ENCODE measurements around the gene ETV4.

ETV4 gene

DNA sequence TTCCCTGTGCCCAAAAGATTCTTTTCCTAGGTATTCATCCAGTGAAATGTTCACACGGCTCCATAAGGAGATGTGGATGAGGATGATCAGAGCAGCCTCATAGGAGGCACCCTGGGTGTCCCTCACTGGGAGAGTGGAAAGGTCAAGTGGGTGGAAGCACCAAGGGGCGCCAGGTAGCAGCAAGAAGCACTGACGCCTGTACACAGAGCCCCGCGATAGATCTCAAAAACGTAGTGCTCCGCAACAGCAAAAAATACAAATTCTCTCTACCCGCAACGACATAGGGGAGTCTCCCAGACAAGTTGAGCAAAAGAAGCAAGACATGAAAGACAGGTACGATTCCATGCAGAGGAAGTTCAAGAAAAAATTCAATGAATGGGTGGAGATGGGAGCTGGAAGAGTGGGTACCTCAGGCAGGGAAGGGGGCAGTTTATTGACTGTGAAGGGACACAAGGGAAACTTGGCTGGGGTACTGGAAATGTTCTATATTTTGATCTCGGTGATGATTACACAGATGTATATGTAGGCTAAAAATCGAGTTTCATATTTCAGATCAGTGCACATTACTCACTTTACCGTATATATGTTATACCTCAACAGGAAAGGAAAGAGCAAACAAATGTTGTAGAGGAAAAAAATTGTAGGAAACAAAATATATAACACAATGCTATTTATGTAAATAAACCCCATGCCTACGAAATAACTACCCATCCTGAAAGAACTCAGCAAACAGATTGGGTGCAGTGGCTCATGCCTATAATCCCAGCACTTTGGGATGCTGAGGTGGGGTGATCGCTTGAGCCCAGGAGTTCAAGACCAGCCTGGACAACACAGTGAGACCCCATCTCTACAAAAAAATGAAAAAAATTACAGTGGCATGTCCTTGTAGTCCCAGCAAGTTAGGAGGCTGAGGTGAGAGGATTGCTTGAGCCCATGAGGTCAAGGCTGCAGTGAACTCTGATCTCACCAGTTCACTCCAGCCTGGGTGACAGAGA lies 17.8 kb upstream of the ETV4 start:
- Histone ChIP-seq H3K4me3 (ENCODE audit: insufficient read depth, low read length, poor library complexity, severe bottlenecking) (no peak overlapping the region), H2AFZ (ENCODE audit: low read depth, low read length, severe bottlenecking) (no peak overlapping the region), H4K20me1 (ENCODE audit: low read depth, low read length) (no peaks in the 10 kb centered on the region), H3K9ac (ENCODE audit: low read length) (no peak overlapping the region), H3K79me2 (ENCODE audit: insufficient read depth, low read length) (no peaks in the 10 kb centered on the region), H3F3A (ENCODE audit: insufficient read depth) (no peaks in the 10 kb centered on the region), H3K9me3 (ENCODE audit: insufficient read depth, low read length) (no peaks in the 10 kb centered on the region), H3K36me3 (ENCODE audit: low read length) (no peaks in the 10 kb centered on the region), H3K4me2 (ENCODE audit: low read depth, low read length, poor library complexity, severe bottlenecking) (no peak overlapping the region), H3K27ac (ENCODE audit: low read depth, low read length) (no peak overlapping the region), H3K9me2 (replicated peaks; ENCODE audit: insufficient read depth, low read length) (no peaks in the 10 kb centered on the region), H3K27me3 (ENCODE audit: low read length) (no peaks in the 10 kb centered on the region)
- no peak for TF ChIP-seq EZH2phosphoT487 (conservative IDR thresholded peaks at IDR 0.05; ENCODE audit: low read length)
- no peak for TF ChIP-seq CTCF (IDR thresholded peaks at IDR 0.05; ENCODE audit: insufficient read depth, low read length, poor library complexity, severe bottlenecking)

DNA sequence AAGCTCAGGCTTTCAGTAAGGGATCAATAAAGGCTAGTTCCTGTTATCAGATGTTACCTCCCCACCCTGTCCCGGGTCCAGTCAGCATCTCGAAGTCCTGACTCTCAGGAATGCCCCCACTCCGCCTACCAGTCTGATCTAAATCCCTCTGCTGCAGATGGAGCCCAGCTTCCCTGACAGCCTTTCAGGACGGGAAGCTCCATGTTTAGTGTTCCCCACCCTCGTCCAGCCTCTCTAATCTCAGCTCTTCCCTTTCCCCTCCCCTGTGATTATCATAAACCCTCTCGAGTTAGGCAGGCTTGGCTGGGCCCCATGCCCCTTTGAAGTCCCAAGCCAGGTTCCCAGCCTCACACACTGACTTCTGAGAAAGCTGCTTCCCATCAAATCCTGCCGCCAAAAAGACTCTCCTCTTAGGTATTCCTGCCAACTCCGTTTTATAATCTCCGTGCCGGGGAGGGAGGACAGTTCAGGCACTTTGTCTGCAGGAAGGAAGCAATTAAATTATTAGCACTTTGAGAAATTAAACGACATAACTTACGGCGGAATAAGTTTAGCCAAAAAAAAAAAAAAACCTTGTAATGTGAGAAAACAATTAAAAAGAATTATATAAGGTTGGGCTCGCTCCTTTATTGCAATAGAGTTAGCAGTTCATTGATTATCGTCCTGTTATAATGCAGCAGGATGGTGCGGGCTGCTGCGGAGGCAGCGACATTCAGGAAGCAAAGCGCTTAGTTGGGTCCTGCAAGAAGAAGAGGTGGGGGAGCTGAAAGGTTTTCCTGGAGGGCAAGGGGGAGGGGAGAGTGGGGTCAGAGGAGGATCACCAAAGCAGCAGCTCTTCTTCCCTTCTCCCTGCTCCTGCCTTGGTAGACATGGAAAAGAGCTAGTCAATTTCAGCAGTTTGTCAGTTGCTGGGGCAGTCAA lies 16.8 kb upstream of the ETV4 start:
- TF ChIP-seq CTCF (IDR thresholded peaks at IDR 0.05; ENCODE audit: insufficient read depth, low read length, poor library complexity, severe bottlenecking): no peak
- no peak for TF ChIP-seq EZH2phosphoT487 (conservative IDR thresholded peaks at IDR 0.05; ENCODE audit: low read length)
- H3K4me2 ChIP-seq (ENCODE audit: low read depth, low read length, poor library complexity, severe bottlenecking): no peak overlapping the region
- H3K36me3 ChIP-seq (ENCODE audit: low read length): no peaks in the 10 kb centered on the region
- no peaks in the 10 kb centered on the region for H3K9me2 ChIP-seq (replicated peaks; ENCODE audit: insufficient read depth, low read length)
- no peak overlapping the region for H2AFZ ChIP-seq (ENCODE audit: low read depth, low read length, severe bottlenecking)
- H3K9me3 ChIP-seq (ENCODE audit: insufficient read depth, low read length): no peaks in the 10 kb centered on the region
- no peaks in the 10 kb centered on the region for H3K79me2 ChIP-seq (ENCODE audit: insufficient read depth, low read length)
- H3K27me3 ChIP-seq (ENCODE audit: low read length): no peaks in the 10 kb centered on the region
- no peaks in the 10 kb centered on the region for H4K20me1 ChIP-seq (ENCODE audit: low read depth, low read length)
- H3K9ac ChIP-seq (ENCODE audit: low read length): no peak overlapping the region
- H3K27ac ChIP-seq (ENCODE audit: low read depth, low read length): no peak overlapping the region
- H3F3A ChIP-seq (ENCODE audit: insufficient read depth): no peaks in the 10 kb centered on the region
- H3K4me3 ChIP-seq (ENCODE audit: insufficient read depth, low read length, poor library complexity, severe bottlenecking): no peak overlapping the region

GRCh38 chr17:43560461-43561427 lies 14.6 kb upstream of the ETV4 start:
- Histone ChIP-seq H3K9ac (ENCODE audit: low read length) (no peak overlapping the region), H3K9me2 (replicated peaks; ENCODE audit: insufficient read depth, low read length) (no peaks in the 10 kb centered on the region), H3K4me3 (ENCODE audit: insufficient read depth, low read length, poor library complexity, severe bottlenecking) (no peak overlapping the region), H3K4me2 (ENCODE audit: low read depth, low read length, poor library complexity, severe bottlenecking) (no peak overlapping the region), H3K79me2 (ENCODE audit: insufficient read depth, low read length) (no peaks in the 10 kb centered on the region), H4K20me1 (ENCODE audit: low read depth, low read length) (no peaks in the 10 kb centered on the region), H2AFZ (ENCODE audit: low read depth, low read length, severe bottlenecking) (no peak overlapping the region), H3K36me3 (ENCODE audit: low read length) (no peaks in the 10 kb centered on the region), H3K27ac (ENCODE audit: low read depth, low read length) (no peak overlapping the region), H3F3A (ENCODE audit: insufficient read depth) (no peaks in the 10 kb centered on the region), H3K9me3 (ENCODE audit: insufficient read depth, low read length) (no peaks in the 10 kb centered on the region), H3K27me3 (ENCODE audit: low read length) (no peaks in the 10 kb centered on the region)
- TF ChIP-seq CTCF (IDR thresholded peaks at IDR 0.05; ENCODE audit: insufficient read depth, low read length, poor library complexity, severe bottlenecking) (no peak), EZH2phosphoT487 (conservative IDR thresholded peaks at IDR 0.05; ENCODE audit: low read length) (no peak)

Data from SU-DHL-6 (cell line).